DLD1 (cell line): ENCODE data around the gene SND1.

Experiments used
- in situ Hi-C: cut with HindIII; loops from 2 replicates; pipeline ENCODE4 v1.10.0; 2017; ENCODE audit warnings: low sequenced_read_pairs

The SND1 gene

GRCh38 chr7:127854383-127854782 is 202.4 kb downstream of the SND1 start:
- in situ Hi-C loops = no loop called here

DNA sequence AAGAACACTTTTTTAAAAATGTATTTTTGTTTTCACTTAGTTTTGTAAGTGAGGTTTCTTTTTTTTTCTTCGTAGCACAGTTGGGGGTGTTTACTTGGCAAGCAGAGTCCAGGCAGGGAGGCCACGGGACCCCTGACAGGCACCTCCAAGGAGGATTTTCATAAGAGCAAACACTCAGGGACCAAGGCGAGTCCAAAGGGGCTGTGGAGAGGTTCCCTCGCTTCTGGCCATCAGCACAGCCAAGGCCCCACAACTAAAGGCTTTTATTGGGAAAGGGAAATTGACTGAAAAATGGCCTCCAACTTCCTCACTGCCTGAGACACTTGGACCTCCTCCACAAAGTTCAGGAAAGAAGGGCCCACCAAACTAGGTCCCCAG is 205.5 kb downstream of the SND1 start:
- in situ Hi-C loops = no loop called here

DNA sequence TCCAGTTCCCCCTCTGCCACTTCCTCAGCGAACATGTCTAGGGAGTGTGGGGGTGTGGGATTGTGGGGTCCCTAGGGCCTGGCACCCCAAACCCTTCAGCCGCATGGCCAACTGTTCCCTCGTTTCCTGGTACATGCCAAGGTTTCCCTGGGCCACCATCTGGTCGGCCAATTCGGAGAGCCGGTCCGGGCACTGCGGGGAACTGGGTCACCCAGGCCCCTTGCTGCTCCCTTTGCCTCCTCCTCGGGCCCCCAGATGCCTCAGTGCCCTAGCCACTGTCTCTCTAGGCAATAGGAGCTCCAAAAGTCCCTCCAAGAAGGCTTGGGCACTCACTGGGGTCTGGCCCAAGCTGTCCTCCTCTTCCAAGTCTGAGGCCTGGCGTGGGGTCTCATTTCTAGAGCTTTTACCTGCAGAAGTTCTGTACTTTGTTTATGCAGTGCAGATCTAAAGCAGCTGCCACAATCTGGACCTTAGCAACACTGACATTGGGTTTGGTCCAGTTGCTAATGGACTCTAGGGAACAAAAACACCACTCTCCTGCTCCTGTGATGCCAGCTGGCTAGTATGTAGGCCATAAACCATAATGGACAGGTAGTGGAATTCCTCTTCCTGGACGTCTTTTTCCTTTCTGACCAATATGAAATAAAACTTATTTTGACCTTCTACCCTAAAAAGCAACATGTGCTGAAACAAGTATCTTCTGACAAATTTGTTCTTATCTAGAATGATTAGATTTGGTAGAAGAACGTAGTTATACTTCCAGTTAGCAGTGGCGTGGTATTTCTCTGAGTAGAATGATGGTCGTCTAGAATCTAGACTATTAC is 206.3 kb downstream of the SND1 start:
- in situ Hi-C loops = no loop called here

- in situ Hi-C loops = no loop called here
These were observed 206.9 kb downstream of the SND1 start for GRCh38 chr7:127858915-127859189.

- in situ Hi-C loops = no loop called here
These were observed 207.3 kb downstream of the SND1 start for GRCh38 chr7:127859330-127859729.

GRCh38 chr7:127862525-127862924 is 210.5 kb downstream of the SND1 start:
- in situ Hi-C loops = no loop called here

- in situ Hi-C loops = no loop called here
These were observed 211.1 kb downstream of the SND1 start for GRCh38 chr7:127863082-127863481.

DNA sequence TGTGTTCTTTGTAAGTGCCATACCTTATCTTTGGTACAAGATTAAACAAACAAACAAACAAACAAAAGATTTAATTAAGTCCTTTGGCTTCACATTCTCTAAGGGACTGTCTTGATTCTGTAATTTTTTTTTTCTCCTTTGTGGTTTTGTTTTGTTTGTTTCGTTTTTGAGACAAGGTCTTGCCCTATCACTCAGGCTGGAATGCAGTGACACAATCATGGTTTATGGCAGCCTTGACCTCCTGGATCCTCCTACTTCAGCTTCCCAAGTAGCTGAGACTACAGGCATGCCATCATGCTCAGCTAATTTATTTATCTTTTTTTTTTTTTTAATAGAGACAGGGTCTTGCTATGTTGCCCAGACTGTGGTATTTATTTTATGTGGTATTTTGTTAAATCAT is 213.5 kb downstream of the SND1 start:
- in situ Hi-C loops = no loop called here

- in situ Hi-C loops = no loop called here
These were observed 218.4 kb downstream of the SND1 start for GRCh38 chr7:127870231-127870907.

- in situ Hi-C loops = no loop called here
These were observed 219.2 kb downstream of the SND1 start for GRCh38 chr7:127871226-127871625.

DNA sequence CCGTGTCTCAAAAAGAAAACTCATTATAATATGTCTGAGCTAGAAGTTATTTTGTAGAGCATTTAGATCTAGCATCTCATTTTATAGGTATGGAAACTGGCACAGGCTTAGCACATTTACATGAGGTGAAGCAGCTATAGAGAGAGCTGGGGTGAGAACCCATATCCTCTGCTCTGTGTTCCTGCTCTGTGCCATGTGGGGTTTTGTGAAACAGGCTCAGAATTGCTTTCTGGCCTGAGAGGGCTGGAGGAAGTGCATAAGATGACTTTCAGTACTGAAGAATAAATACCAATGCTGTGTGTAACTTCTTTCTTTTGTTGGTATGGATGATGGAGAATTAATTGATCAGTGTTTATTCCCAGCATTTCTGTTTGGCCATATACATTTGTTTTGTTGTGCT is 220.1 kb downstream of the SND1 start:
- in situ Hi-C loops = no loop called here

DNA sequence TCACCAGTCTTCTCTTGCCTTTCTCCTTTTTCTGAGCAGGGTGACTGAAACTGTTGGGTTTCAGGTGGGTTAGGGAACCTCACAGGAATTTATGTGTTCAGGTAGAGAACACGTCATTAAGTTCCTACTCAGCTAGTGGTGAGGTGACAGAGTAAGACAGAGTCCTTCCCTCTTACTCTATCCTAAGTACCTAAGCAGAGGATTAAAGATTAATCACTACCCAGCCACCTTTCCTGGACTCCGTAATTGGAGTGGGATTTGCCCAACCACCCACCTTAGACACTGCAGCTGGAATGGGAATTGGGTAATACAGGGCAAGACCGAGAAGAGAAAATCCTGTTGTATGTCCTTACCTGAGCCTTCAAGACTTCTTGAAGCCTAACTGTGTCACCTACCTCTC is 221.2 kb downstream of the SND1 start:
- in situ Hi-C loops = no loop called here

DNA sequence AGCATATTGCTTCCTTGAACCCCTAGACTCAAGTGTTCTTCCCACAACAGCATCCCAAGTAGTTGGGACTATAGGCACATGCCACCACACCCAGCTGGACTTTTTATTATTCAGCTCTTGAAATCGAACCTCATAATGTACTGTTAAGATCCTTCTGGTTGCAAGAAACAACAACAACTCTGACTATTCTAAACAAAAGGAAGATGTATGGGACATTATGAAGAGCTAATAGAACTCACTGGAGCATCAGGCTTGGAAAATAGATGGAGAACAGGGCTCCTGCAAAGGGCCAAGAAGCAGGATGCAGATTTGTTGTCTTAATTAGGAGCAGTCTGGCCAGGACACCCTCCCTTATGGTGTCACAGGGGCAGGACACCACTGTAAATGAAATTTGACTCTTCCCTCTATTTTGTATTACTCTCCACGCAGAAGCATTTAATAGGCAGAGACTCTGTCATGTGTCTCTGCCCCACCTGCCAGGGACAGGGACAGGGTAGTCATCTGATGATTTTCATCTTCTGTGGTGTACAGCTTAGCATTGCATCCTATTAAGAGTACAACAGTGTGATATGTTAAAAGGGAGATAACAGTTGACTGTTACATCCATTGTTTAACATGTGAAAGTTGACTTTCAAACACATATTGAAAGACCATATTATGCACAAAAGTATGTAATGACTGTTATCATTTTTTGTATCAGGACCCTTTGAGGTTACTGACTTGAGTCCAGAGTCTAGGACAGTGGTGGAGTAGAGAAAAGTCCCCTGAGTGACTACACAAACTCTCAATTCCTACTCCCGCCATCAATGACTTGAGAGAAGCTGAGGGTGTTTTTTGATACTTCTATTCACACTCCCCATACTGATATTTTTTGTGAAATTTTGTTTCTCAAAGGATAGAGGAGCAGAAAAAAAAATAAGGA is 222.0 kb downstream of the SND1 start:
- in situ Hi-C loops = no loop called here

DNA sequence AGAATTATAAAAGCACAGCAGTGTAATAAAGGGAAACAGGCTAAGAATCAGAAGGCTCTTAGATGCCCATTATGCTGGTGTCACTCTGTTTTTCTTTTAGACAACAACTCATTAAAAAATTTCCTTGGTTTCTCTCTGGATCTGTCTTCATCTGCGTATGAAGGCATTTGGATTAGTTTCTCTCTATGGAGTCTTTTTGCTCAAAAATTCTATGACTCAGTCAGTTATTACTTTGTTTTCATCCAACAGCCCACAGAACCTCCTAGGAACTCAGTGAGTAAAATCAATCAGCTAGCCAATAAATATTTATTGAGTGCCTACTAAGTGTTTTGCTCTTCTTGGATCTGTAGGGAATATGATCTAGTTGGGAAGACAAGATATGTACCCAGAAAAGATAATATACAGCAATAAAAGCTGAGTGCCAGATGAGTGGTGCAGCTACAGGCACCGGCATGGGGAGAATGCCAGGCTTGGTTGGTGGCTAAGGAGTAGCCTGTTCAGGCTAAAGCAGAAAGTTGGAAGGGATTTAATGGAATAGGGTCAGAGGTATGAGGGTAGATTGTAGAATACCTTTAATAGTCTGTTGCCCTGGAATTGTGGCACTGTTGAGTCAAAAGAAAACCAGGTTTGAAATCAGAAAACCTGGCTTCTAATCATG is 223.1 kb downstream of the SND1 start:
- in situ Hi-C loops = no loop called here

- in situ Hi-C loops = no loop called here
These were observed 224.4 kb downstream of the SND1 start for GRCh38 chr7:127876393-127876792.

- in situ Hi-C loops = no loop called here
These were observed 226.0 kb downstream of the SND1 start for GRCh38 chr7:127877951-127878350.

GRCh38 chr7:127878791-127879190 is 226.8 kb downstream of the SND1 start:
- in situ Hi-C loops = no loop called here

GRCh38 chr7:127879436-127879835 is 227.4 kb downstream of the SND1 start:
- in situ Hi-C loops = no loop called here

GRCh38 chr7:127879942-127880341 is 227.9 kb downstream of the SND1 start:
- in situ Hi-C loops = no loop called here

- in situ Hi-C loops = no loop called here
These were observed 228.5 kb downstream of the SND1 start for GRCh38 chr7:127880454-127880853.

DNA sequence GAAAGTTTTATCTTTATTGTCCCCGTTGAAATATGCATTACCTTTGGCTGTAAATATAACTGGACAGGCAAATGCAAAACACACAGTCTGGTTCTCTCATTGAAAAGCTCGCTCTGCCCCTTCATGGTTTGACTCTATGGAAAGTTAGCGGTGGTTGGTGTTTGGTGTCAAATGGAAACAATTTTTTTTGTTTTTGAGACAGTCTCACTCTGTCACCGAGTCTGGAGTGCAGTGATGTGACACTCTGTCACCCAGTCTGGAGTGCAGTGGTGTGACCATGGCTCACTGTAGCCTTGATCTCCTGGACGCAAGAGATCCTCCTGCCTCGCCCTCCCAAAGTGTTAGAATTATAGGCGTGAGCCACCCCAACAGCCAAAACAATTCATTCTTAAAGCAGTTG is 229.6 kb downstream of the SND1 start:
- in situ Hi-C loops = no loop called here
